HL-60/S4 (cell line): ENCODE results near the gene KRTAP5-6.
"Not testable (repeated sequence)": the region's sequence is repeated elsewhere in the genome, so short reads cannot be mapped to it uniquely, and the experiment has no call there.

Experiments used
- in situ Hi-C: fragments of 300-500 bp; cut with MboI; formaldehyde crosslinking; loops from 2 replicates; pipeline ENCODE4 v1.14.3; 2022; ENCODE audit warnings: low sequenced_read_pairs

Gene KRTAP5-6

GRCh38 chr11:1661454-1662269, 35.3 kb upstream of the KRTAP5-6 start:
- in situ Hi-C loops: not testable (repeated sequence)

GRCh38 chr11:1662699-1663283, 34.2 kb upstream of the KRTAP5-6 start:
- in situ Hi-C loops: not testable (repeated sequence)

GRCh38 chr11:1665313-1665712, 31.7 kb upstream of the KRTAP5-6 start:
- in situ Hi-C loops: no loop called here

DNA sequence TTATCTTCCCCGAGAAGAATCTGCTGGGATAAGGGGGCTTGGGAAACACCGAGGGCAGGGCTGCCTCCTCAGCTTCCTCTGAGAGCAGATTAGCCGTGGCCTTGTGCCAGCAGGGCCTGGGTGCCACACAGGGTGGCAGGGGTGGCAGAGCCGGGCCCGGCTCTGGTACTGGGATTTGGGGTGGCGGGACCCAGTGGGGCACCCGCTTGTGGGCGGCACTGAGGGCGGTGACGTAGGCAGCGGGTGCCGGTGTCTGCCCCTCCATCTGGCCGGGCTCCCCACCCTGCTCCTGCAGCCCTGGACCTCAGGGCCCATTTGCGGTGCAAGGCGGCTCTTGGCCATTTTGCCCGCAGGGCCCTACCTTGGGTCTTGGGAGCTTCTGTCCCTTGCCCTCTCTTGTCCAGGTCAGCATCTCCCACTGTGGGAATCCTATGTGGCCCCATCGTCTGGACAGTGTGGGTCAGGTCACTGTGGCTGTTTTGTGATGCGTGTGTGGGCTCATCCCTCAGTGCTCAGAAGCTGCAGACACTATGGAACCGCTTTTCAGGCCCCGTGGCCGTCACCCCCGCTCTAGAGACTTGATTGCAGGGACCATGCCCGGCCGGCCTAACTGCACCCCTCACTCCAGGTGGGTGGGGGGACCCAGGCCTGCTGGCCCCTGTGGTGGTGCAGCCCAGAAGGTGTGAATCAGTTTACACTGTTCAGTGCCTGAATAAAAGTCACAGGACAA, 29.7 kb upstream of the KRTAP5-6 start:
- in situ Hi-C loops: no loop called here

DNA sequence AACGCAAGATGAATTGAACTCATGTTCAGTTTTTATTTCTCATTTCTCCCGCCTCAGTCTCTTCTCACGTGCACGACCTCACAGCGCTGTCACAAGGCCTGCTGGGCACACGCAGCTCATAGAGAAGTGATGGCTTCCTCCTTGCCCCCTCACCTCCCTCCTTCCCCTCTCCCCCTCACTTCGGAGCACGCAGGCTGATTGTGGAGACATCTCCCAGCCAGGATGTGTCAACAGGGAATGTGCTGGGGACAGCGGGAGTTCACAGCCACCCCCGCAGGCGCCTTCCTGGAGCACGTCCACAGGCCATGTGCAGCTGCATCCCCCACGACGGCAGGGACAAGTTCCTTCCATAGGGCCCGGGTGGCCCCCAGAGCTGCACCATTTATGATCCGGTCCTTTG, 29.1 kb upstream of the KRTAP5-6 start:
- in situ Hi-C loops: no loop called here

- in situ Hi-C loops: no loop called here
These were observed 28.0 kb upstream of the KRTAP5-6 start for GRCh38 chr11:1668911-1669473.

DNA sequence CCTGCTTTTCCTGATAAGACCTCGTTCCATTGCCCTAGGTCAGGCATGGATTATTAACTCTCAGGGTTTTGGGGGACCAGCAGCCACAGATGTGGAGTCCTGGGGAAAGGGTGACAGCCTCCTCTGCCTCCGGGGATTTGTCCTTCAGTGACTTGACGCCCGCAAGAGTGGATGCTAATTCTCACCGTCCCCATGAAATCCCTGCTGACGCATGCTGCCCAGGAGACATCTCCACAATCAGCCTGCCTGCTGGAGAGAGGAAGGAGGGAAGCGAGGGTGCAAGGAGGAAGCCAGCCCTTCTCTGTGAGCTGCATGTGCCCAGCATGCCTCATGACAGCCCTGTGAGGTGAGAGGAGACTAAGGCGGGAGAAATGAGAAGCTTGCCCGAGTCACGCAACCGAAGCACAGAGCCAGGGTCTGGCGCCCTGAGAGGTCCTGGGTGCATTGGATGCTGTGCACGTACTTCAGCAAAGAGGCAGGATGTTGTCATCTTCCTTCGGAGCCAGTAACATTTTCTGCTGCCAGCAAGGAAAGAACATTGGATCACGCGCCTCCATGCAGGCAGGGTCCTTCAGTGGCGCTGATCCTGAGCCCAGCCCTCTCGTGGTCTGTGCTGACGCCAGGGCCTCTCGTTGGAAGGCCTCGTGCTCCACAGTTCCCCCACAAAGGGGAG, 27.3 kb upstream of the KRTAP5-6 start:
- in situ Hi-C loops: no loop called here

DNA sequence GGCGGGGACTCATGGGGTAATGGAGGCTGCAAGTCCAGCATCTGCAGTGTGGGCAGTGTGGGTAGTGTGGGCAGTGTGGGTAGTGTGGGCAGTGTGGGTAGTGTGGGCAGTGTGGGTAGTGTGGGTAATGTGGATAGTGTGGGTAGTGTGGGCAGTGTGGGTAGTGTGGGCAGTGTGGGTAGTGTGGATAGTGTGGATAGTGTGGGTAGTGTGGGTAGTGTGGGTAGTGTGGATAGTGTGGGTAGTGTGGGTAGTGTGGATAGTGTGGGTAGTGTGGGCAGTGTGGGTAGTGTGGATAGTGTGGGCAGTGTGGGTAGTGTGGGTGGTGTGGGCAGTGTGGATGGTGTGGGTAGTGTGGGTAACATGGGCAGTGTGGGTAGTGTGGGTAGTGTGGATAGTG, 26.5 kb upstream of the KRTAP5-6 start:
- in situ Hi-C loops: not testable (repeated sequence)

DNA sequence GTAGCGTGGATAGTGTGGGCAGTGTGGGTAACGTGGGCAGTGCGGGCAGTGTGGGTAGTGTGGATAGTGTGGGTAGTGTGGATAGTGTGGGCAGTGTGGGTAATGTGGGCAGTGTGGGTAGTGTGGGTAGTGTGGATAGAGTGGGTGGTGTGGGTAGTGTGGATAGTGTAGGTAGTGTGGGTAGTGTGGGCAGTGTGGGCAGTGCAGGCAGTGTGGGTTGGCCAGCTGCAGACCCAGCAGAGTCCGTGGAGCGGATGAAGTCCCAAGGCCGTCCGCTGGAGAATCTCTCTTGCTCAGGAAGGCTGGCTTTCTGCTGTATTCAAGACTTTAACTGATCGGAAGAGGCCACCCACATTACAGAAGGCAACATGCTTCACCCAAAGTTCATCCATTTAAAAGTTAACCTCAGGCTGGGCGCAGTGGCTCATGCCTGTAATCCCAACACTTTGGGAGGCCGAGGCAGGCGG, 26.1 kb upstream of the KRTAP5-6 start:
- in situ Hi-C loops: no loop called here

GRCh38 chr11:1671658-1672057, 25.3 kb upstream of the KRTAP5-6 start:
- in situ Hi-C loops: no loop called here

GRCh38 chr11:1672613-1673350, 24.2 kb upstream of the KRTAP5-6 start:
- in situ Hi-C loops: no loop called here

- in situ Hi-C loops: no loop called here
These were observed 23.4 kb upstream of the KRTAP5-6 start for GRCh38 chr11:1673446-1674172.

DNA sequence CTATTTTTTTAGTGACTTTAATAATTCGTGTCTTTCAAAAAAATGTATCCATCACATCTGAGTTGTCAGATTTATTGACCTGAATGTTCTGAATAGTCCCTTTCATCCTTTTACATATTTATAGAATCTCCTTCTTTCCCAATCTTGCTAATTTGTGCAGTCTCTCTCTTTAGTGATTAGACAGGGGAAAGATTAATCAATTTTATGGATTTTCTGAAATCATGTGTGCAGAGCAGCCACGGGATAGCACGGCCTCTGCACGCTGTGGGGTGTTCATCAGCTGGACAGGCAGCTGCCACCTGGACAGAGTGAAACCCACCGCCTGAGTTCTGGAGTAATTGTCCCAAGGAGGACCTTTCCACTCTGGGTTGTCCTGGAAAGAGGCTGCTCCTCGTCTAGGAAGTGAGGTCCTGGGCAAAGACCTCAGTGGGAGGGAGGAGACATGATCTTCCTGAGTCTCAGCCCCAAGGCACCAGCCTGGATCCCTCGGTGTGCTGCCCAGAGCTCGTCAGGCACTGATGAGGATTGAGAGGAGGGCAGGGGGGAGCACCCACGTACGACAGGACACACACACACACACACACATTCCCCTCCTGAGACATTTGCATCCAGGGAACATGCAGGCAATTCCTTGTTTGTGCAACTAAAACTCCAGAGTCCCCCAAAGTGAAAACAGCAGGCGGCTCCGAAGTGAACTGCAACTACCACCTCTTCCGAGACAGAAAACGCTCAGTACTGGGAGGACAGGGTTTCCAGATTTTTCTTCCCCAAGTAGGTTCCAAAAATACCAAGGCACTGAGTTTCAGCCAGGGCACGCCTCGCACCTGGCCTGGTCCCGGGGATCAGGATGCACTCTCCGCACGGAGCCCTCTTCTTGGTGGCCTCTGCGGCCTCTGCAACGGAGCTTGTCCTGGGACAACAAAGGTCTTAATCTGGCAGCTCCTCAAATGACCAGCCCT, 22.5 kb upstream of the KRTAP5-6 start:
- in situ Hi-C loops: no loop called here

GRCh38 chr11:1675536-1676228, 21.3 kb upstream of the KRTAP5-6 start:
- in situ Hi-C loops: no loop called here

GRCh38 chr11:1676229-1676740, 20.7 kb upstream of the KRTAP5-6 start:
- in situ Hi-C loops: no loop called here

GRCh38 chr11:1679881-1680280, 17.1 kb upstream of the KRTAP5-6 start:
- in situ Hi-C loops: no loop called here

- in situ Hi-C loops: no loop called here
These were observed 14.6 kb upstream of the KRTAP5-6 start for GRCh38 chr11:1682225-1682905.
